Ovary (tissue), 3 donors: ENCODE measurements around the gene P2RY11.

ENCODE experiments used
- CTCF ChIP-seq, 3 donors: fragments of 450-650 bp in 2 of 3; fragments of 200-600 bp in 1 of 3; IDR thresholded peaks; one replicate each; pipeline versions ENCODE4 v1.5.1 to v1.8.0; 2016 to 2022; ENCODE audit warnings: antibody characterized with exemption in 3 of 3, mild to moderate bottlenecking in 1 of 3
- POLR2A ChIP-seq: fragments of 450-650 bp; IDR thresholded peaks from one replicate; pipeline ENCODE4 v1.6.1; 2017; ENCODE audit warnings: antibody characterized with exemption, mild to moderate bottlenecking, moderate library complexity
- donor health status: DM: no; HTN: no; CAD: no.

GRCh38 chr19:10138879-10139795 is 27.6 kb downstream of the P2RY11 start:
- TF ChIP-seq POLR2A (no peak), CTCF (IDR thresholded peaks at IDR 0.05) (no peak)
